ENCODE results near the gene PANX1. TPM values are rescaled to one million over a fixed set of nuclear protein-coding genes. Genes with fewer than 3 reads are reported as not detected.

Gene PANX1
- polyA plus RNA-seq, 1 donor (not counting 4 experiments of a cell fraction or from before 2014, with no cell fraction given), result 58.5 TPM

DNA sequence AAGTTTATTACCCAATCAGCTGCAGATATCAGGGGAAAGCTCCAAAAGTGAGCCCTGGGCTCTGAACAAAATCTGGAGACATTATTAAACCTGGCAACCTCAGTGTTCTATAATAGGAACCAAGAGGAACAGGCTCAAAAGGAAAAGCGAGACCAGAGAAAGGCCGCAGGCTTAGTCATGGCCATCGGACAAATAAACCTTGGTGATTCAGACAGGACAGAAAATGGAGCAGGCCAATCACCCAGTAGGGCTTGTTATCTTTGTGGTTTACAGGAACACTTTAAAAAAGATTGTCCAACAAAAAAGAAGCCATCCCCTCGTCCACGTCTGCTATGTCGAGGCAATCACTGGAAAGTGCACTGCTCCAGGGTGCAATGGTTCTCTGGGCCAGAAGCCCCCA lies 7.7 kb upstream of the PANX1 start:
- dilution Hi-C loops (cut with MboI; ENCODE audit: extremely low pct_ligation_motif_present, low sequenced_read_pairs), result no loop called here
- no peak overlapping the region for H3K4me2 ChIP-seq (ENCODE audit: control insufficient read depth, extremely low read depth, insufficient read depth, low read depth, low read length)
- TF ChIP-seq, protein P1, sequence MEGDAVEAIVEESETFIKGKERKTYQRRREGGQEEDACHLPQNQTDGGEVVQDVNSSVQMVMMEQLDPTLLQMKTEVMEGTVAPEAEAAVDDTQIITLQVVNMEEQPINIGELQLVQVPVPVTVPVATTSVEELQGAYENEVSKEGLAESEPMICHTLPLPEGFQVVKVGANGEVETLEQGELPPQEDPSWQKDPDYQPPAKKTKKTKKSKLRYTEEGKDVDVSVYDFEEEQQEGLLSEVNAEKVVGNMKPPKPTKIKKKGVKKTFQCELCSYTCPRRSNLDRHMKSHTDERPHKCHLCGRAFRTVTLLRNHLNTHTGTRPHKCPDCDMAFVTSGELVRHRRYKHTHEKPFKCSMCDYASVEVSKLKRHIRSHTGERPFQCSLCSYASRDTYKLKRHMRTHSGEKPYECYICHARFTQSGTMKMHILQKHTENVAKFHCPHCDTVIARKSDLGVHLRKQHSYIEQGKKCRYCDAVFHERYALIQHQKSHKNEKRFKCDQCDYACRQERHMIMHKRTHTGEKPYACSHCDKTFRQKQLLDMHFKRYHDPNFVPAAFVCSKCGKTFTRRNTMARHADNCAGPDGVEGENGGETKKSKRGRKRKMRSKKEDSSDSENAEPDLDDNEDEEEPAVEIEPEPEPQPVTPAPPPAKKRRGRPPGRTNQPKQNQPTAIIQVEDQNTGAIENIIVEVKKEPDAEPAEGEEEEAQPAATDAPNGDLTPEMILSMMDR (optimal IDR thresholded peaks at IDR 0.05 in 1 of 3, IDR thresholded peaks at IDR 0.05 in 1 of 3, conservative IDR thresholded peaks at IDR 0.05 in 1 of 3; ENCODE audit: extremely low read depth in 1 of 3, insufficient read depth in 2 of 3, low read length in 3 of 3), result no peak
- no peak for TF ChIP-seq EZH2 (IDR thresholded peaks at IDR 0.05; ENCODE audit: low read length)
- no peak overlapping the region for H2AFZ ChIP-seq (ENCODE audit: control insufficient read depth, low read length)
- peaks cover 8% of the 10 kb centered on the region for H3K4me1 ChIP-seq (ENCODE audit: control insufficient read depth, extremely low read depth, insufficient read depth, low read length)
- H3K9me3 ChIP-seq (ENCODE audit: control insufficient read depth, low read depth, low read length), result no peaks in the 10 kb centered on the region
- H3K9ac ChIP-seq (ENCODE audit: control insufficient read depth, extremely low read depth, insufficient read depth, low read length), result no peak overlapping the region
- no peaks in the 10 kb centered on the region for H3K79me2 ChIP-seq (ENCODE audit: control insufficient read depth, insufficient read depth, low read length)
- H3K36me3 ChIP-seq (ENCODE audit: control insufficient read depth in 2 of 2, extremely low read depth in 1 of 2, insufficient read depth in 2 of 2, low read length in 2 of 2), result peaks cover 0 to 2% of the 10 kb centered on the region in 2 experiments
- H3K27ac ChIP-seq (ENCODE audit: control insufficient read depth, insufficient read depth, low read length), result no peak overlapping the region
- H3K4me3 ChIP-seq (ENCODE audit: control insufficient read depth in 2 of 3, extremely low read depth in 1 of 3, insufficient read depth in 2 of 3, low read depth in 1 of 3, low read length in 3 of 3), result no peak overlapping the region
- no peaks in the 10 kb centered on the region for H3K27me3 ChIP-seq (ENCODE audit: control insufficient read depth, extremely low read depth, insufficient read depth, low read length)
- H3K9me1 ChIP-seq (ENCODE audit: control insufficient read depth, extremely low read depth, insufficient read depth, low read length), result no peaks in the 10 kb centered on the region
- DNase-seq (ENCODE audit: low read depth, low spot score) (no peak), FAIRE-seq (no peak)
- H4K20me1 ChIP-seq (ENCODE audit: control insufficient read depth, extremely low read depth, insufficient read depth, low read length), result no peaks in the 10 kb centered on the region

DNA sequence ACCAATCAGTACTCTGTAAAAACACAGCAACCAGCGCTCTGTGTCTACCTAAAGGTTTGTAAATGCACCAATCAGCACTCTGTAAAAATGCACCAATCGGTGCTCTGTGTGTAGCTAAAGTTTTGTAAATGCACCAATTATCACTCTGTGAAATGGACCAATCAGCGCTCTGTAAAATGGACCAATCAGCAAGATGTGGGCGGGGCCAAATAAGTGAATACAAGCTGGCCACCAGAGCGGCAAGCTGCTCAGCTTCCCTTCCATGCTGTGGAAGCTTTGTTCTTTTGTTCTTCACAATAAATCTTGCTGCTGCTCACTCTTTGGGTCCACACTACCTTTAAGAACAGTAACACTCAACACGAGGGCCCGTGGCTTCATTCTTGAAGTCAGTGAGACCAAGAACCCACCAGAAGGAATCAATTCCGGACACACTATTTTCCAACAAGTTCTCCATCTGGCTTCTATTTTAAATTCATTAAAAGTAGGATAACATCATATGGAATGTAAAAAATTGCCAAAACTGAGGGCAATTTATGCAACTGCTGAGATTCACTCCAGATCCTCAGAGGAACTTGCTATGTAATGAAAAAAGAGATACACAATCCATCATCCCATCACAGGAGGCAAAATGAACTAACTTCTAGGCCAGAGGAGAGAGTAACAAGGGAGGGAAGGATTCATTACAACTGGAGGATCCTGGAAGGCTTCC lies 3.1 kb upstream of the PANX1 start:
- H3K4me1 ChIP-seq (ENCODE audit: control insufficient read depth, extremely low read depth, insufficient read depth, low read length), result peaks cover 22% of the 10 kb centered on the region
- H2AFZ ChIP-seq (ENCODE audit: control insufficient read depth, low read length), result no peak overlapping the region
- H3K27ac ChIP-seq (ENCODE audit: control insufficient read depth, insufficient read depth, low read length), result no peak overlapping the region
- dilution Hi-C loops (cut with MboI; ENCODE audit: extremely low pct_ligation_motif_present, low sequenced_read_pairs), result no loop called here
- H3K27me3 ChIP-seq (ENCODE audit: control insufficient read depth, extremely low read depth, insufficient read depth, low read length), result no peaks in the 10 kb centered on the region
- no peaks in the 10 kb centered on the region for H3K9me3 ChIP-seq (ENCODE audit: control insufficient read depth, low read depth, low read length)
- H3K9me1 ChIP-seq (ENCODE audit: control insufficient read depth, extremely low read depth, insufficient read depth, low read length), result no peaks in the 10 kb centered on the region
- no peak overlapping the region for H3K4me2 ChIP-seq (ENCODE audit: control insufficient read depth, extremely low read depth, insufficient read depth, low read depth, low read length)
- H4K20me1 ChIP-seq (ENCODE audit: control insufficient read depth, extremely low read depth, insufficient read depth, low read length), result no peaks in the 10 kb centered on the region
- FAIRE-seq, result no peak
- no peaks in the 10 kb centered on the region for H3K36me3 ChIP-seq (ENCODE audit: control insufficient read depth in 2 of 2, extremely low read depth in 1 of 2, insufficient read depth in 2 of 2, low read length in 2 of 2)
- TF ChIP-seq, protein P1 (optimal IDR thresholded peaks at IDR 0.05 in 1 of 3, IDR thresholded peaks at IDR 0.05 in 1 of 3, conservative IDR thresholded peaks at IDR 0.05 in 1 of 3; ENCODE audit: extremely low read depth in 1 of 3, insufficient read depth in 2 of 3, low read length in 3 of 3), result no peak
- TF ChIP-seq EZH2 (IDR thresholded peaks at IDR 0.05; ENCODE audit: low read length), result no peak
- no peak for DNase-seq (ENCODE audit: low read depth, low spot score)
- no peak overlapping the region for H3K9ac ChIP-seq (ENCODE audit: control insufficient read depth, extremely low read depth, insufficient read depth, low read length)
- peaks cover 26% of the 10 kb centered on the region for H3K79me2 ChIP-seq (ENCODE audit: control insufficient read depth, insufficient read depth, low read length)
- no peak overlapping the region for H3K4me3 ChIP-seq (ENCODE audit: control insufficient read depth in 2 of 3, extremely low read depth in 1 of 3, insufficient read depth in 2 of 3, low read depth in 1 of 3, low read length in 3 of 3)

All from keratinocyte (primary cell).